DOHH2 (cell line): ENCODE measurements around the gene ALG8.

Source experiments
- H3F3A ChIP-seq: fragments of 200-600 bp; sonication (generic), shearing (Covaris generic); 2 replicates; pipeline ENCODE4 v1.6.0; 2016; ENCODE audit warnings: antibody characterized with exemption, mild to moderate bottlenecking; ENCODE audit not compliant: control insufficient read depth, insufficient read depth
- H3K27ac ChIP-seq: fragments of 200-600 bp; sonication (generic); 2 replicates; pipeline ENCODE4 v1.5.1; 2014; ENCODE audit warnings: low read depth, mild to moderate bottlenecking, low read length, moderate library complexity
- H3K27me3 ChIP-seq: fragments of 200-600 bp; sonication (generic); 2 replicates; pipeline ENCODE4 v1.6.1; 2014; ENCODE audit warnings: mild to moderate bottlenecking, low read length, mixed read lengths; ENCODE audit not compliant: control insufficient read depth
- H3K36me3 ChIP-seq: fragments of 200-600 bp; sonication (generic); 2 replicates; pipeline ENCODE4 v1.6.1; 2014; ENCODE audit warnings: mild to moderate bottlenecking, low read length, moderate library complexity, mixed read lengths; ENCODE audit not compliant: control insufficient read depth
- H3K4me1 ChIP-seq: fragments of 200-600 bp; sonication (generic); 2 replicates; pipeline ENCODE4 v1.6.1; 2014; ENCODE audit warnings: mild to moderate bottlenecking, low read length, mixed read lengths; ENCODE audit not compliant: control insufficient read depth
- H3K4me2 ChIP-seq: fragments of 200-600 bp; sonication (generic); 2 replicates; pipeline ENCODE4 v1.6.0; 2014; ENCODE audit warnings: mild to moderate bottlenecking, low read length, moderate library complexity
- H3K4me3 ChIP-seq: fragments of 200-600 bp; sonication (generic); 2 replicates; pipeline ENCODE4 v1.5.1; 2014; ENCODE audit warnings: mild to moderate bottlenecking, low read length, mixed read lengths
- H3K79me2 ChIP-seq: fragments of 200-600 bp; sonication (generic); 2 replicates; pipeline ENCODE4 v1.6.1; 2014; ENCODE audit warnings: mild to moderate bottlenecking, low read length, mixed read lengths; ENCODE audit not compliant: control insufficient read depth
- H3K9me2 ChIP-seq: fragments of 200-600 bp; sonication (generic); replicated peaks from 2 replicates; pipeline ENCODE4 v1.6.1; 2014; ENCODE audit warnings: mild to moderate bottlenecking, low read length, mixed read lengths; ENCODE audit not compliant: control insufficient read depth
- H3K9me3 ChIP-seq: fragments of 200-600 bp; sonication (generic); 2 replicates; pipeline ENCODE4 v1.6.1; 2014; ENCODE audit warnings: antibody characterized with exemption, low read length, mixed read lengths; ENCODE audit not compliant: control insufficient read depth, insufficient read depth
- H4K20me1 ChIP-seq: fragments of 200-600 bp; sonication (generic); 2 replicates; pipeline ENCODE4 v1.6.0; 2014; ENCODE audit warnings: low read depth, mild to moderate bottlenecking, antibody characterized with exemption, low read length, moderate library complexity; ENCODE audit not compliant: control insufficient read depth, insufficient read depth
- EZH2phosphoT487 ChIP-seq: fragments of 200-600 bp; sonication (generic); IDR thresholded peaks from 2 replicates; pipeline ENCODE4 v1.6.1; 2017; ENCODE audit warnings: borderline replicate concordance, mild to moderate bottlenecking, antibody characterized with exemption, low read length, moderate library complexity, mixed read lengths
- TF ChIP-seq, protein P1 (sequence below): fragments of 200-600 bp; sonication (generic); IDR thresholded peaks from one replicate; pipeline ENCODE4 v1.5.1; 2014; ENCODE audit warnings: antibody characterized with exemption, mild to moderate bottlenecking, low read depth, low read length; ENCODE audit not compliant: poor library complexity, severe bottlenecking

Gene ALG8

DNA sequence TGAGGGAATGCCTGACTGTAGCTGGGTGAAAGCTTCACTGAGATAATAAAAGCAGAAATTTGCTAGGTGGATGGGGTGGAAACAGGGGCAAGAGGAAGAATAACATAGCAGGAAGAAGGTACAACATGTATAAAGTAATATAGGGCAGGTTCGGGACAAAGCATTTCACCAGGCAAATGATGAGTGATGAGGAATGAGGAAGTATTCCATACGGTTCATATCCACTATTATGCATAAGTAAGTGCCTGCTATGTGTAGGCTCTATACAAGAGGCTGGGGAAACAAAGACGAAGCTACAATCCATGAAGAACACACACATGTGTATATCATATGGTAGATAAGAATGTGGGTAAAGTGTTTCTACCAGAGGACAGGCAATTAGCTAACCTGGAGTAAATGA is 67.7 kb downstream of the ALG8 start:
- peaks cover 38% of the 10 kb centered on the region for H3K36me3 ChIP-seq
- peaks cover 31% of the 10 kb centered on the region for H3K79me2 ChIP-seq

DNA sequence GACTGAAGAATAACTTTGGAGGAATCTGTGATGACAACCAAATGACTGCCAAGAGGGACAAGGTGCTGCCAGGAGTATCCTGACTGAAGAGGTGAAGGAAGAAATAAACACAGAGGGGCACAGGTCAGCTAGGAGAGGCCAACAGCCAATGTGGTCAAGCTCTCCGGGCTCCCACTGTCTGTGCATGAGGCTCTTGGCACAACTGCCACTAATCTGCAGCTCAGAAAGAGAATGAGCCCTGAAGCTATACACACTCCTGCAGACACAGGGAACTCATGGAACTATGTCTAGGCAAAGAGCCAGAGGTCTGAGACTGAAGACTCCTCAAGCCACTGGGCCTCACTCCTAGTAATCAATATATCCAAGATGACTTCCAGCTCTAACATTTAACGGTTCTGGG is 68.8 kb downstream of the ALG8 start:
- H3K9me2 ChIP-seq, result no peaks in the 10 kb centered on the region
- H4K20me1 ChIP-seq, result no peaks in the 10 kb centered on the region
- no peaks in the 10 kb centered on the region for H3K27me3 ChIP-seq
- H3K4me1 ChIP-seq, result no peaks in the 10 kb centered on the region
- H3K27ac ChIP-seq, result no peak overlapping the region
- no peaks in the 10 kb centered on the region for H3K9me3 ChIP-seq
- H3K36me3 ChIP-seq, result peaks cover 32% of the 10 kb centered on the region
- TF ChIP-seq EZH2phosphoT487, result no peak
- TF ChIP-seq, protein P1, sequence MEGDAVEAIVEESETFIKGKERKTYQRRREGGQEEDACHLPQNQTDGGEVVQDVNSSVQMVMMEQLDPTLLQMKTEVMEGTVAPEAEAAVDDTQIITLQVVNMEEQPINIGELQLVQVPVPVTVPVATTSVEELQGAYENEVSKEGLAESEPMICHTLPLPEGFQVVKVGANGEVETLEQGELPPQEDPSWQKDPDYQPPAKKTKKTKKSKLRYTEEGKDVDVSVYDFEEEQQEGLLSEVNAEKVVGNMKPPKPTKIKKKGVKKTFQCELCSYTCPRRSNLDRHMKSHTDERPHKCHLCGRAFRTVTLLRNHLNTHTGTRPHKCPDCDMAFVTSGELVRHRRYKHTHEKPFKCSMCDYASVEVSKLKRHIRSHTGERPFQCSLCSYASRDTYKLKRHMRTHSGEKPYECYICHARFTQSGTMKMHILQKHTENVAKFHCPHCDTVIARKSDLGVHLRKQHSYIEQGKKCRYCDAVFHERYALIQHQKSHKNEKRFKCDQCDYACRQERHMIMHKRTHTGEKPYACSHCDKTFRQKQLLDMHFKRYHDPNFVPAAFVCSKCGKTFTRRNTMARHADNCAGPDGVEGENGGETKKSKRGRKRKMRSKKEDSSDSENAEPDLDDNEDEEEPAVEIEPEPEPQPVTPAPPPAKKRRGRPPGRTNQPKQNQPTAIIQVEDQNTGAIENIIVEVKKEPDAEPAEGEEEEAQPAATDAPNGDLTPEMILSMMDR, result no peak
- H3K4me3 ChIP-seq, result no peak overlapping the region
- no peaks in the 10 kb centered on the region for H3F3A ChIP-seq
- peaks cover 20% of the 10 kb centered on the region for H3K79me2 ChIP-seq
- H3K4me2 ChIP-seq, result no peak overlapping the region

More for the DNA sequence above, 67.7 kb downstream of the ALG8 start:
- H3K4me3 ChIP-seq, result no peak overlapping the region
- TF ChIP-seq EZH2phosphoT487, result no peak
- TF ChIP-seq, protein P1, result no peak
- H3K9me2 ChIP-seq, result no peaks in the 10 kb centered on the region
- H4K20me1 ChIP-seq, result 0 out of 2 replicates have a peak, but pooled peaks cover 5% of the 10 kb centered on the region
- H3K9me3 ChIP-seq, result no peaks in the 10 kb centered on the region
- no peaks in the 10 kb centered on the region for H3K27me3 ChIP-seq
- H3F3A ChIP-seq, result no peaks in the 10 kb centered on the region
- peaks cover 4% of the 10 kb centered on the region for H3K4me1 ChIP-seq
- no peak overlapping the region for H3K27ac ChIP-seq
- no peak overlapping the region for H3K4me2 ChIP-seq

DNA sequence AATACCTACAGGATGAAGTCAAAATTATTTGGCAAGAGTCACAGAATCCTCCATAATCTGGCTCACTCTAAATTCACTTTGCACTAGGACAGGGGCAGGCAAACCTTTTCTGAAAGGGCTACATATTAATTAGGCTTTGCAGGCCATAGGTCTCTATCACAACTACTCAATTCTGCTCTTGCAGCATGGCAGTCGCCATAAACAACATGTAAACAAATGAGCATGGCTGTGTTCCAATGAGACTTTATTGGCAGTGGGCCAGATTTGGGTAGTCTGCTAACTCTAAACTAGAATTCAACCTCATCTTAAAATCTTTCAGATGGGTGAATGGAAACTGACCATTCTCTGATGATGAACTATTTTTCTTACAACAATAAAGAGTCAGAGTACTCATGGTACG is 70.0 kb downstream of the ALG8 start:
- Histone ChIP-seq H3K4me3 (no peak overlapping the region), H3K27me3 (no peaks in the 10 kb centered on the region), H3K27ac (no peak overlapping the region), H3F3A (no peaks in the 10 kb centered on the region), H3K79me2 (peaks cover 8% of the 10 kb centered on the region), H3K4me1 (no peaks in the 10 kb centered on the region), H3K4me2 (no peak overlapping the region), H3K36me3 (peaks cover 32% of the 10 kb centered on the region), H4K20me1 (no peaks in the 10 kb centered on the region), H3K9me3 (no peaks in the 10 kb centered on the region), H3K9me2 (no peaks in the 10 kb centered on the region)
- no peak for TF ChIP-seq EZH2phosphoT487
- TF ChIP-seq, protein P1, result no peak

DNA sequence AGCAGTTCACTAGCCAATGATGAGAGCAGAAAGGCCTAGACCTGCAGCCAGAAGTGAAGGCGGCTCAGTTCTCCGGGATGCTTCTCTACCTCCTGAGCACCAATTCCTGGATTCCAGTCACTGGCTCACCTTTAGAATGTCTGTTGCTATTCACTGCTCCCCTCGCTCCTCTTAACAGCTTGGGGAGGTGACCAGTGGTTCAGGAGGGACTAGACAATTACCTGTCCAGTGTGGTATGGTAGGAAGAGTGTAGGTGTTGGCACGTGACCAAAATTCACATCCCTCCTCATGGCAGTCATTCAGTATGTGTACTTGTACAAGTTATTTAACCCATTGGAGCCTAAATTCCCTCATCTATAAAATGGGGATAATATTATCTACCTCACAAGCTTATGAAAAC is 71.7 kb downstream of the ALG8 start:
- TF ChIP-seq, protein P1, result no peak
- no peak for TF ChIP-seq EZH2phosphoT487
- Histone ChIP-seq H3K27ac (no peak overlapping the region), H3K27me3 (no peaks in the 10 kb centered on the region), H3K4me3 (no peak overlapping the region), H3K9me2 (no peaks in the 10 kb centered on the region), H3K9me3 (no peaks in the 10 kb centered on the region), H3K4me1 (no peaks in the 10 kb centered on the region), H3K79me2 (no peaks in the 10 kb centered on the region; the same call in 1 of the 2 replicates), H3K4me2 (no peak overlapping the region), H3K36me3 (peaks cover 30% of the 10 kb centered on the region), H4K20me1 (no peaks in the 10 kb centered on the region), H3F3A (no peaks in the 10 kb centered on the region)
